PC-3 (cell line): ENCODE results near the gene NDUFB6.

Experiments used
- CTCF ChIP-seq: fragments of 300-600 bp; sonication (generic); conservative IDR thresholded peaks from 2 replicates; pipeline ENCODE4 v1.5.1; 2017; ENCODE audit warnings: antibody characterized with exemption, low read depth, mild to moderate bottlenecking, low read length
- EZH2 ChIP-seq: fragments of 300-600 bp; sonication (generic); IDR thresholded peaks from one replicate; pipeline ENCODE4 v1.6.1; 2017; ENCODE audit warnings: antibody characterized with exemption, mild to moderate bottlenecking, low read length; ENCODE audit not compliant: unreplicated experiment
- EZH2phosphoT487 ChIP-seq: fragments of 300-600 bp; sonication (generic); IDR thresholded peaks from 2 replicates; pipeline ENCODE4 v1.6.1; 2018; ENCODE audit warnings: mild to moderate bottlenecking, antibody characterized with exemption, low read length, borderline replicate concordance

DNA sequence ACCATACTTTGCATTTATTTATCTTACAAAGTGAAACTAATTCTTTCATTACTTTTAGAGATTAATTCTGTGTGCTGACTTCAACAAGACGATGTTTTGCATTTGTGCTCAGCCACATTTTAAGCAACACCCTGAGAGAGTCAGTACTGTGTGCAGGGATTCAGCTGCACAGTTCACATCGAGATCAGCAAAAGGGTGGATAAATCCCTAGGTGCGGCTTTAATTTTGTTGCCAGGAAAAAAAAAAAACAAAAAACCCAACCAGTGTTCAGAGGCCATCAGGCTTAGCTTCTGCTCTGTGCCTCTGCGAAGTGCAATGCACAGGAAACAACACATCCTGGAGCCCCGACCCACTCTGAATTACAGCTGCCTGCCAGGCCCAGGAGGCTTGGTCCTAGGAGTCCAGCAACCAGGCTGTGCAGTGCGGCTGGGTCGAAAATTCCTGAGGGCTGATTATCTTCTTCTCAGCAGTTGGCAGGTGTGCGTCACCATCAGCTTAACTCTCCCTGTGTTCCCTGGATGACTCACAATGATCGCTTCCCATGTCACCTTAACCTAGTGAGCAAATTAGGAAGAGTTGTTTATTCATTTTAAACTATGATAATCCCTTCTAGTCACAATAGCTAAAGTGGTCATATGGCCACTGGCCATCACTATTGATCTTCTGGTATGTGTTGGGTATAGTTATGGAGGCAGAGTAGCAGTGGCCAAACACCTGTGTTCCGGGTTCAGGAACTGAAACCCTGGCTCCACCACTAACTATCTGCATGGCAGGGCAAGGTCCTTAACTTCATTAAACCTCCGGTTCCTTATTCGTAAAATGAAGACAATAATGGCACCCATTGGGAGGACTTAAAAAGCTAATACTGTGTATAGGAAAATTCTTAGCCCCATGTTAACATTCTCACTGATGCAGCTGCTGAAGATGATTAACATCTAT, 31.2 kb upstream of the NDUFB6 start:
- TF ChIP-seq CTCF, result no peak
- no peak for TF ChIP-seq EZH2
- no peak for TF ChIP-seq EZH2phosphoT487
